PC-9 (cell line): ENCODE data around the gene MYPN. TPM values are rescaled to one million over a fixed set of nuclear protein-coding genes. Genes with fewer than 3 reads are reported as not detected.
A peak's percentile ranks its signal among the peaks of the same experiment; 100 is the strongest.

ENCODE experiments used
- BruUV-seq: library from RNA; stranded (reverse); fragments of 400-500 nt; replicated peaks from 2 replicates; lab custom pipeline; 2021; lab: Mats Ljungman, UMichigan
- CTCF ChIA-PET: fragments of 300-600 bp; sonication (Branson Sonifier 250); formaldehyde crosslinking; loops from one replicate; lab custom pipeline; 2022; ENCODE audit warnings: antibody characterized with exemption; lab: Charles Lee
- POLR2A ChIA-PET: fragments of 300-600 bp; sonication (Branson Sonifier 250); formaldehyde crosslinking; loops from one replicate; lab custom pipeline; 2022; ENCODE audit warnings: antibody characterized with exemption; ENCODE audit not compliant: unreplicated experiment; lab: Charles Lee
- DNase-seq, 2 experiments: peaks; one replicate each; pipeline versions ENCODE4 v3.0.0 to v3.0.0-alpha.2; 2015 to 2022; ENCODE audit warnings: mixed read lengths in 1 of 2
- H2AFZ ChIP-seq: fragments of 200-600 bp; sonication (generic); 2 replicates; pipeline ENCODE4 v1.8.1; 2017; ENCODE audit warnings: antibody characterized with exemption
- H3F3A ChIP-seq: fragments of 200-600 bp; sonication (generic); 2 replicates; pipeline ENCODE4 v1.8.1; 2017; ENCODE audit warnings: antibody characterized with exemption, mild to moderate bottlenecking, low read depth; ENCODE audit not compliant: insufficient read depth
- H3K27ac ChIP-seq: fragments of 200-600 bp; sonication (generic); 2 replicates; pipeline ENCODE4 v1.6.1; 2016; ENCODE audit warnings: mixed run types
- H3K27me3 ChIP-seq: fragments of 200-600 bp; sonication (generic); 2 replicates; pipeline ENCODE4 v1.6.1; 2016; ENCODE audit warnings: low read depth, mixed run types; ENCODE audit not compliant: insufficient read depth
- H3K36me3 ChIP-seq: fragments of 200-600 bp; sonication (generic); 2 replicates; pipeline ENCODE4 v1.6.1; 2016; ENCODE audit warnings: low read depth, mixed run types
- H3K4me1 ChIP-seq: fragments of 200-600 bp; sonication (generic); replicated peaks from 2 replicates; pipeline ENCODE4 v1.6.1; 2016; ENCODE audit warnings: mixed run types; ENCODE audit not compliant: insufficient read depth
- H3K4me2 ChIP-seq: fragments of 200-600 bp; sonication (generic); 2 replicates; pipeline ENCODE4 v1.6.1; 2017; ENCODE audit warnings: mixed run types
- H3K4me3 ChIP-seq: fragments of 200-600 bp; sonication (generic); 2 replicates; pipeline ENCODE4 v1.6.1; 2016; ENCODE audit warnings: mixed run types
- H3K79me2 ChIP-seq: fragments of 200-600 bp; sonication (generic); 2 replicates; pipeline ENCODE4 v1.6.1; 2017; ENCODE audit warnings: low read depth, mixed run types
- H3K9me2 ChIP-seq: fragments of 200-600 bp; sonication (generic); 2 replicates; pipeline ENCODE4 v1.8.1; 2017; ENCODE audit warnings: mild to moderate bottlenecking; ENCODE audit not compliant: insufficient read depth
- H3K9me3 ChIP-seq: fragments of 200-600 bp; sonication (generic); 2 replicates; pipeline ENCODE4 v1.8.1; 2016; ENCODE audit warnings: low read depth; ENCODE audit not compliant: insufficient read depth
- H4K20me1 ChIP-seq: fragments of 200-600 bp; sonication (generic); 2 replicates; pipeline ENCODE4 v1.8.1; 2017; ENCODE audit not compliant: insufficient read depth
- CTCF ChIP-seq: fragments of 200-600 bp; sonication (generic); conservative IDR thresholded peaks from 2 replicates; pipeline ENCODE4 v1.6.1; 2017; ENCODE audit warnings: mixed run types, antibody characterized with exemption, mild to moderate bottlenecking, moderate library complexity
- EZH2 ChIP-seq: fragments of 200-600 bp; sonication (generic); IDR thresholded peaks from 2 replicates; pipeline ENCODE4 v1.8.0; 2017; ENCODE audit warnings: antibody characterized with exemption, low read depth
- intact Hi-C: fragments of 100-400 bp; cut with micrococcal nuclease; formaldehyde crosslinking; loops from one replicate; pipeline ENCODE4 v1.10.0; 2022; ENCODE audit not compliant: unreplicated experiment
- total RNA-seq: library from RNA; stranded (reverse); gene quantifications from 2 replicates; pipeline ENCODE4 v1.2.3, GENCODE V29; 2021

MYPN gene
- total RNA-seq, 1 experiment from 2014 or later = 3.9 TPM

GRCh38 chr10:68153473-68154210, 44.4 kb downstream of the MYPN start:
- peak; percentile 80 to 100 for DNase-seq
- BruUV-seq = no TSS peak
- Histone ChIP-seq H3K27me3 (no peaks in the 10 kb centered on the region), H2AFZ (no peak overlapping the region), H3K36me3 (0 out of 2 replicates have a peak, but pooled peaks cover 6% of the 10 kb centered on the region), H3F3A (peaks cover 17% of the 10 kb centered on the region), H3K4me3 (no peak overlapping the region), H3K4me1 (peaks cover 68% of the 10 kb centered on the region), H3K79me2 (no peaks in the 10 kb centered on the region), H3K9me2 (no peaks in the 10 kb centered on the region), H3K27ac (peak overlapping the region; percentile 80), H3K4me2 (peak overlapping the region; percentile 42), H3K9me3 (no peaks in the 10 kb centered on the region), H4K20me1 (no peaks in the 10 kb centered on the region)
- ChIA-PET POLR2A (interaction anchor here (0.6 to 0.7 kb wide), 2 partner anchors 78 to 674 kb away, joined by 4 to 5 read pairs; partner anchors contain the start of gene STOX1), CTCF (interaction anchor here (0.6 kb wide), 1 partner anchor 17 kb away, joined by 4 read pairs; no protein-coding TSS in a partner anchor)
- intact Hi-C loops = loop anchor here (1.0 kb wide), 4 partner anchors 17 to 79 kb away; no protein-coding TSS in a partner anchor
- no peak for TF ChIP-seq EZH2
- TF ChIP-seq CTCF = peak; percentile 25; the same call in 1 of the 2 replicates

- Histone ChIP-seq H3K9me3 (no peaks in the 10 kb centered on the region), H3K9me2 (no peaks in the 10 kb centered on the region), H4K20me1 (no peaks in the 10 kb centered on the region), H3K4me2 (peak overlapping the region; percentile 42), H3K4me3 (no peak overlapping the region), H3K27me3 (no peaks in the 10 kb centered on the region), H3K79me2 (no peaks in the 10 kb centered on the region), H2AFZ (no peak overlapping the region), H3F3A (peaks cover 17% of the 10 kb centered on the region), H3K27ac (peak overlapping the region; percentile 35), H3K4me1 (peaks cover 68% of the 10 kb centered on the region), H3K36me3 (0 out of 2 replicates have a peak, but pooled peaks cover 6% of the 10 kb centered on the region)
- CTCF ChIA-PET = no interaction called here
- no peak for TF ChIP-seq EZH2
- TF ChIP-seq CTCF = no peak
- no peak for DNase-seq
- BruUV-seq = TSS peak; percentile 54
- intact Hi-C loops = no loop called here
- POLR2A ChIA-PET = interaction anchor here (0.7 kb wide), 2 partner anchors 80 to 673 kb away, joined by 3 to 4 read pairs; partner anchors contain the start of gene STOX1
Measured at GRCh38 chr10:68154211-68154497, 44.9 kb downstream of the MYPN start.

DNA sequence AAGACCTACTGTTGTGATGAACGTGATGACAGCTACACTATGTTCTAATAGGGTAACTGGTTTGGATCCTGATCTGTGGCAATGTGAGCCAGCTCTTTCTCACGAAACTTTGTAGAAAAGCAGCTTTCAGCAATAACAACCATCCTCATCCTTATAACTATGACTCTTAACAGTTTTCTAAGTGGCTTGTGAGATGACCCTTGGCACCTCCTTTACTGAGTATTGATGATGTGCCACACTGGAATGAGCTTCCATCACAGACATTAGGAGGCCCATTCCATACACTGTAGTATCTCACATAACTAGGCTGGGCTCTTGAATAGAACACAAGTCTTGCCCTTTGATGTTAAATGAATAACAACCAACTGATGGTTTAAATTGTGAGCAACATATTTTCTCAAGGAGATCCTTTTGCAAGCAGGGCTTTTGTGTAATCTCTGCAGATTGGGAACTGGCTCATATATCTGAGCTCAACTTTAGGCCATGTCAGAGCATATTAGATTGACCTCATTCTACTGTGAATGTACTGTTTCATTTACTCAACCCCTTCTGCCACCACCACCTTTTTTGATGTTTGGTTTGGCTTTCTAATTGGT, 46.4 kb downstream of the MYPN start:
- Histone ChIP-seq H3K79me2 (no peaks in the 10 kb centered on the region), H4K20me1 (no peaks in the 10 kb centered on the region), H3K4me2 (no peak overlapping the region), H3K4me1 (peaks cover 68% of the 10 kb centered on the region), H2AFZ (no peak overlapping the region), H3K9me3 (no peaks in the 10 kb centered on the region), H3K27ac (no peak overlapping the region), H3K9me2 (no peaks in the 10 kb centered on the region), H3K4me3 (no peak overlapping the region), H3K27me3 (no peaks in the 10 kb centered on the region), H3F3A (peaks cover 17% of the 10 kb centered on the region), H3K36me3 (0 out of 2 replicates have a peak, but pooled peaks cover 6% of the 10 kb centered on the region)
- ChIA-PET CTCF (interaction anchor here (0.6 to 1.2 kb wide), 3 partner anchors 57 to 151 kb away, joined by 3 to 7 read pairs (median 5); no protein-coding TSS in a partner anchor), POLR2A (interaction anchor here (0.5 to 0.9 kb wide), 2 partner anchors 61 to 70 kb away, joined by 3 to 4 read pairs; no protein-coding TSS in a partner anchor)
- TF ChIP-seq EZH2 (no peak), CTCF (no peak)
- no TSS peak for BruUV-seq
- no peak for DNase-seq
- intact Hi-C loops = no loop called here
